Inferior parietal cortex (tissue), 1 donor: Measurements from ENCODE around the gene GPAT3.
A peak's percentile ranks its signal among the peaks of the same experiment; 100 is the strongest.

ENCODE experiments used
- DNase-seq: peaks from one replicate; pipeline ENCODE4 v3.0.0-alpha.2; 2016; ENCODE audit errors: extremely low spot score

The GPAT3 gene

DNA sequence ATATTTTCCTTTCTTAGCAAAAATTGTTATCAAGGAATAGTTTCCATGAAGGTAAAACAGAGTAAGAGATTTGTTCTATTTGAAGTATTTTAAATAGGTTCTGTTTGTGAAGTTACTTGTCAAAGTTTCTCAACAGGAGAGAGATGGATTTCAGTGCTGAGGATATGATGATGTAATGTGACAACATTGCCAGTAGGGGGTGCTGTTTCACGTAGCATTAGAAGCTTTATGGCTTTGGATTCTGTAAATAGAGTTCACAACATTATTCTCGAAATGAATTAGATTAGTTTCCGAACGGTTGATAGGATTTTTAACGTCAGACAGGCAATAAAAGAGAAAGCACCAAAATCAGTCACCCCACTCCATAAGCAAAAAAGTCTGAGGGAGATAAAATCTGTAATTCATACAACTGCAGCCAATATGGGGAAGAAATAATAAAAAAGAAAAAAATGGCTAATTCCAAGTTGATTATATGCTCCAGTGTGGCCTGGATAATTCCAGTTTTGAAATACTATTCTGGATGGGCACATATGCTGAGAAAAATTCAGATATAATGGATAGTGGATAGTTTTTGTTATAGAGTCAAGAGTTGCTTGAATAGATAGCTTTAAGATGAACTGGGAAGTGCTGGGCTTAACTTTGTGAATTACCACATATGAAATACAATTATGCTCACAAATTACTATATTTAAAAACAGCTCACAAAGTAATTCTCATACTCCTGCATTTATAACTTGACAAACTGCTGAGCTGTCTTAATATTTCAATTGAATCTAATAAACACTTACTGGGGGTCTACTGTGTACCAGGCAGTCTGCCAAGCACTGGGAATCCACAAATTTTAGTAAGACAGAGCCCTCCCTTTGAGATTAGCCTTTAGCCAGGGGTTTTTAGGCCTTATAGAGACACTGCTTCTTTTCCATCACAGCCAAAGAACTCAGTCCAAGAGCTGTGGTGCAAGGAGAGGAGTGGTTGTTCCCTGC, 109.1 kb downstream of the GPAT3 start:
- DNase-seq = peak; percentile 91

DNA sequence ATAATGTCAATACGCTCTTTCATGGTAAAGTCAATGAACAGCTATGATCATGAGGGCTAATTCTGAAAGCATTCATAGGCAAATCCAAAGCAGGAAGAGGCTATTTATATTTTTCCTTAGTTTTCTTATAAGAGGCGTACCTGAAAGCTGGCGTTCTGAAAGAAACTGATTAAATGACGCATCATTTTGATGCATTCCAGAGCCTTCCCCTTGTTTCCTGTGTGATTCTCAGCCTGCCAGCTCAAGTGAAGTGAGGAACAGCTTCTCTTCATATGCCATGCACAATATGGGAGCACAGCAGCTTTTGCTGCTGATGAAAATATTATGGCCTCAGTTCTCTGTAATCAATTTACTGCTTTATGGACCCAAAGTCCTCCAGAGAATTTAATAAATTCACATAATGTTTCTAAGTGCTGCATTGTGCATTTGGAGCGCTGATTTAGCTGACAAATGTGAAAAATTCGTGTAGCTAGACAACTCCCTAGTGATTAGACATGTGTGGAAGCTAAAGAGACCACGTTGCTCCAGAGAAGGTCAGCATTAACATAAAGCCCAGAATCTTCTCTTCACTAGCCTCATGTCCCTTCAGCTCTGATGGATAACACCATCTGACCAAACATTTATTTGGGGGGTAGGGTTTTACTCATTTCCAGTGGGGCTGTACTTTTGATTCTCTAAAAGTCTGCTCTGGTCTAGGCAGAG, 110.8 kb downstream of the GPAT3 start:
- DNase-seq = no peak

DNA sequence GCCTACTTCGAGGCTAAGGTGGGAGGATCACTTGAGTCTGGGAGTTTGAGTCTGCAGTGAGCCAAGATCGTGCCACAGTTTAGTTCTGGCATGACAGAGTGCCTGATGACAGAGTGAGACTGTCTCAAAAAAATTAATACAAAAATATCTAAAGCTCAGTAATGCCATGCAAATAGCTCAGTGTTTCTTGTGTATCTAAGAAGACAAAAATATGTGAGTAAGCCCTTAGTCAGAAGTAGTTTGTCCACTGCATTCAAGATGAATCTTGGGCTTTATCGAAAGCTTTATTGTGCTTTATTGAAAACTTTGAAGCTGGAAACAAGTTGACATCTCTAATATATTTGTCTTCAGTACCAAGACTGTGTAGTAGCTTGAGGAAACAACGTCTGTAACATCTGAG, 115.9 kb downstream of the GPAT3 start:
- no peak for DNase-seq
